GM18498 (cell line): ENCODE measurements around the gene EML6.

Experiments used
- ATAC-seq: cut with Tn5 transposase; IDR thresholded peaks from one replicate; pipeline ENCODE4 v1.9.1; 2021; ENCODE audit warnings: mild to moderate bottlenecking, moderate library complexity; ENCODE audit not compliant: unreplicated experiment

EML6 gene

DNA sequence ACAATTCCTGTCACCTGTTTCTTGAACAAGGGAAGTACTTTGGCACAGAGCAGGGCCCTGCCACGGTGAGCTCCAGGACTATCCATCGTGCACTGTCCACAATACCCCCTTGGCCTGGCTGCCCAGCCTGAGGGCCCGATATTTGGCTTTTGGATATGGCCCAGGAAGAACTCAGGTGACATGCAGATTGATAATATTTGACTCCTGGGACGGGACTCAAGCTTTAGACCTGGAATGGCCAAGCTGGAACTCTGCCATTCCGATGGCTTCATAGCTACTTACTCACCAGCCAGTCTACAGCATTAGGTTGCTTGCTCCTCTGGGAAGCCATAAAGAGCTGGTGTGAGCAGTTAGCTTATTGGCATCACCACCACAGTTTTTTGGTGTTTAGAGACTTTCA lies 26.6 kb downstream of the EML6 start:
- ATAC-seq = no peak

DNA sequence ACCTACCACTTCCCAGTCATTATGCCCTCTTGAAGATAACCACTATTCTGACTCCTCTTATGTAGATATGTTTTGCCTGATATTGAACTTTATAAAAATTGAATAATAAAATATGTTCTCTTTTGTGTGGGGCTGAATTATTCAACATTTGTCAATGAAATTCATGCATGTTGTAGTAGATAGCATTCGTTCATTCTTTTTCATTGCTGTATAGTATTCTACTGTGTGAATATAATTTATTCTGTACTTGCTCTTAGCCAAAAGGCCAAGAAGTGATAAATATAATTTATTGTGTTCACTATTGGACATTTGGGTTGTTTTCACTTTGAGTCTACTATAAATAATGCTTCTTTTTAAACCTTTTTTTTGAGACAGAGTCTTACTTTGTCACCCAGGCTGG lies 29.0 kb downstream of the EML6 start:
- no peak for ATAC-seq

DNA sequence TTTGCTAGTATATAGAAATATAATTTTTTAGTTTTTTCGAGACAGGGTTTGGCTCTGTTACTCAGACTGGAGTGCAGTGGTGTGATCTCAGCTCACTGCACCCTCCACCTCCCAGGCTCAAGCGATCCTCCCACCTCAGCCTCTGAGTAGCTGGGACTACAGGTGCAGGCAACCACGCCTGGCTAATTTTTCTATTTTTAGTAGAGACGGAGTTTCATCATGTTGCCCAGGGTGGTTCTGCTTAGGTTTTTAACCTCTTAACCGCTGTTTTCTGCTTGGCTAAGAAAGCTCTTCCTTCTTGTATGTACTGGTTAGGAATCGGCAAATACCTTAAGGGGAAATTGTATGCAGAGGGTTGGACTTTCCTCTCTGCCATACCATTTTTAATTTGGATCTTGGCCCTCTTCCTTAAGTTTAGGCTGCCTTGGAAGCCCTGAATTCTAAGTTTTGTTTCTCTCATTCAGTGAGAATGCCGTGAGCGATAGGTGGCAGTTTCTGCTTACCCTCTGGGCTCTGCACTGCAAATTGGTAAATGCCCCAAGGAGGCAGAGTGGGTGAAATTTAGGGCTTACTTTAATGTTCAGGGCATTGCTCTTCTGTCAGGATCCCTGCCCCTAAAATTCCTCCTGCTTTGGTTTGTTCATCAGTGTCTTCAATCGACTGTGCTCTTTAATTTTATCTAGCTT lies 32.3 kb downstream of the EML6 start:
- peak; percentile 74 for ATAC-seq

DNA sequence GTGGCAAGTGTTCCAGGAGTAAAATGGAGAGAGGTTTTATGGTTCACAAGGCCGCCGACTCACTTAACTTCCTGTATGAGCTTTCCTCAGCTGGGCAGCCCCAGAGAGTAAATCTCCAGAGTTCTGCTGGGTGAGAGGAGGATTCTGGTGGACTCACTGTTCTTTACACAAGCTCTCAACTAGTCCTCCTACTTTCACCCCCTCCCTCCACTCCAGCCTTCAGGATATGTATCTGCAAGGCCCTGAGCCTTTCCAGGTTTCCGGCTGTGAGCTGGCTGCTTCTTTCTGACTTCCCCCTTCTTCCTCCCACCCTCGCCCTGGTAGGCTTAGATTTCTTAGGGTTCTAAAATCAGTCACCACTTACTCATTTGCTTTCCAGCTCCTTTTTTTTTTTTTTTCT lies 34.0 kb downstream of the EML6 start:
- no peak for ATAC-seq

DNA sequence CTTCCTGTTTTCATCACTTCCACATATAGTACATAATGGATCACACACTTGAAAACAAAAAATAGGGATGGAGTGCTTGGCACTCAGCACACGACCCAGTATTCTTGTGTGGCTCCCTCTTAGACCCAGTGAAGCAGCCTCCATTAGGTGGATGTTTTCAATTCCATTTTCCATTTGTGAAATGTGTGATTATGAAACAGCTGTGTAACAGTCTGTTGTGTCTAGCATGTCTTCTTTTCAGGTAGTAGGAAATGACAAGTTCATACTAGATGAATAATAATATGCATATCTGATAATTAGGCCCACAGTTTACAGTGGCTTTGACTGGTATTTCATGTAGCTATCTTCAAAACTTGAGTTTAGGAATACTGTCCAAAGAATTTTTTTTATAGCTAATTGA lies 35.5 kb downstream of the EML6 start:
- no peak for ATAC-seq

DNA sequence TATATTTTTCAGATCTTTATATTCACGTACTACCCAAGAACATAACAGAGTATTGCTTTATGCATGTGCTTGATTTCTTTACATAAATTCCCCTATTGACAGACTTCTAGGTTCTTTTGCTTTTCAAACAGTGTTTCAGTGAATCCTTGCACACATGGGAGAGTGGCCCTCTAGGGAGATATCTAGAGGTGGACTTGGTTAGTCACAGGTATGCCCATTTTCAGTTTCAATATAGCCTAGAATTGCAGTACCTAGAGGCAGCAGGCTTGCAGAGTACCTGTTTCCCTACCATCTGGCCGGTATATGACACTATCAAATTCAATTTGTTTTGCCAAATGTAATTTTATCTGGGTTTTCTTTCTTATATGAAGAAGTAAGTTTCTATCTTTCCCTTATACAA lies 36.8 kb downstream of the EML6 start:
- ATAC-seq = no peak

DNA sequence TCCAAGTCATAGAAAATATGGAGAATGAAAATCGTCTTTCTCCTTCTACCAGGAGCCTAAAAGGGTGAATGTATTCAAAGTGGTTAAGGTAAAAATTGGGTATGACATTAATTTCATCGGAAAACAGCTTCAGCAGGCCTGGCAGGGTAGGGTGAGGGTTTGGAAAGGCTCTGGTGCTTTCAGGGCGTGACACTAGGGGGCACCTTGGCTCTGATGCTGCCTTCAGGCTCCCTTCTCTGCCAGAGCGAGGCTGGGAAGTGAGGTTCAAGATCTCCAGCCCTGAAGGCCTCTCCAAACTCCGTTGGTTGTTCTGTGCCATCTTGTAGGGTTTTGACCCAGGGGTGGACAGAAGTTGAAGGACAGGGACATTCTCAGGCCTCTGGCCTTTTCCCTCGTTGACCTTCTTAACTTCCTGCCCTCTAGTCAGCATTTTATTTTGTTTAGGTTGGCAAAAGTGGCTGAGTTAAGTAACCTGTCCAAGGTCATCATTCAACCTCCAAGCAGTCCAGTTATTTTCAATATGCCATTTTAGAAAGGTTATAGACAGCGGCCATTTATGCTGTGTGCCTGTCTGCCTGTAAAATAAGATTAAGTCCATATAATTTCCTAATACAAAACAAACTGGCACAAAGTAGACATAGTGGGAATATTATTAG lies 40.3 kb downstream of the EML6 start:
- ATAC-seq = no peak

DNA sequence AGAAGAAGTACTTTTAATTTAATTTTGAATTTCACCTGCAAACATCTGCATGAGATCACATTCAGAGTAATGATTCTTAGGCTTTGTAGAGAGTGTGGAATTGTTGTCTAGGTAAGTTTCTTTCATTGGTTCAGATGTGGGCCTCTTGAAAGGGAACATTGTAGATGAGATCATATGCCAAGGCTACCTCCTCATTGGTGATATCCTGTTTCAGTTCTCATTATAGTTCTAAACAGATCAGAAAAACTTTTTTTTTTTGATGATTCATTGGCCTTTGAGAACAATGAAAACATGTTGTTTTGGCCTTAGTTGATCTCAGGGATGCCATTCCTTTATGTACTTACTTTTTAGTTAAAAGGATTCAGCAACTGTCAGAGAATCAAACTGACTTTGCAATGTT lies 44.5 kb downstream of the EML6 start:
- no peak for ATAC-seq

DNA sequence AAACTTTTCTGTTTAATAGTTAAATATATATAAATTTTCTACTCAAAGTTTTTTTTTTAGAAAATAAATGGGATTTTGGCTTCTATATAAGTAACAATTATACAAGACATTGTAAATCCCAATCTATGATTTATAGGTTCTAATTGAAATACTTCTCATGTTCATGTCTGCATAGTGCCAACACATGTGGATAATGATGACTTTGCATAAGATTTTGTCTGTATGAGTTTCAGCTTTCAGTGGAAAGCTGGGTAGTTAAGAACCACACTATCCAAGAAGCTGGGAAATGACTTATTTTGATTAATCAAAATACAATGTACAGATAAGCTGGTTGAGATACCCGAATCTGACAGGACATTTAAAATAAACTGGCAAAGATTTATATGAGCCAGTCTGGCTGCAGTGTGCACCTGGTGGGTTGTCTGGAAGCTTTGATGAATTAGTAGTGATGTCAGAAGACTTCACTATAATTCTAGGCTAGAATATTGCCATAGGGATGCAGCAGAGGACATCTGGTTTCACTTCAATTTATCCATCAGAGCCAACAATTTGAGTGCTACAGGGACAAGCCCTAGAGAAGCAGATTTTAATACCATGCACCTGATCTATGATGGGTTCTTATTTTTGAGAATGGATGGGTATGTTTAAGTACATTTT lies 45.4 kb downstream of the EML6 start:
- no peak for ATAC-seq

DNA sequence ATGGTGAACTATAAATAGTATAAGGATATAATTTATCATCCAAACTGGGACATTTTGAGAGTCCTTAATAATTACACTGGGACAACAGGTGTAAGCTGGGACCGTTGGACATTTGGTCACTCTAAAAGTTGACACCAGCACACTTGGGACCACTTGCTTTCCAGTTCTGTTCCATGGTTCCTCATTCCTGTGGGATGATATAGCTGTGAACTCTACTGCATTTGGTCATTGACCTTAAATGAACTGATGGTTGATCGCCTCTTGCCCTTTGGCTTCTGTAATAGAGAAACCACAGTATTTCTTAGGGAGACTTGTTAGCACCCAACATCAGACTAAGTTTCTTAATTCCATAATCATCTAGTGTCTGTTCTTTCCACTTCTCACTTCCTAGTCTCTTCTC lies 46.7 kb downstream of the EML6 start:
- ATAC-seq = no peak

DNA sequence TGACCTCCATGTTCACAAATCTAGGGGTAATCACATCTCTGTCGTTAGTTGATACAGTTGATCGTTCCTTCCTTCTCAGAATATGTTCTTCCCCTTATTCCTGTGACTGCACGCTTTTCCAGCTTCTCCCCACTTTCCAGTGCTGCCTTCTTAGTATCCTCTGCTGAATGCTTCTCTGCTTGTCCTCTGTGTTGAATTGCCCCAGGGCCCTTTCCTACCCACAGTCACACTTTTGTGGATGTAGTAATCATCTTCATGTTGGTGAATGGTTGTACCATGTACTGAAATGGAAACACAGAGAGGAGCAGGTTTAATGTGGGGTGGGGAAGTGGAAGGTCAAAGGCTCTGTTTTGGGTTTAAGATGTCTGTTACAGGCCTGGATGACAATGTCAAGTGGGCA lies 47.2 kb downstream of the EML6 start:
- no peak for ATAC-seq

DNA sequence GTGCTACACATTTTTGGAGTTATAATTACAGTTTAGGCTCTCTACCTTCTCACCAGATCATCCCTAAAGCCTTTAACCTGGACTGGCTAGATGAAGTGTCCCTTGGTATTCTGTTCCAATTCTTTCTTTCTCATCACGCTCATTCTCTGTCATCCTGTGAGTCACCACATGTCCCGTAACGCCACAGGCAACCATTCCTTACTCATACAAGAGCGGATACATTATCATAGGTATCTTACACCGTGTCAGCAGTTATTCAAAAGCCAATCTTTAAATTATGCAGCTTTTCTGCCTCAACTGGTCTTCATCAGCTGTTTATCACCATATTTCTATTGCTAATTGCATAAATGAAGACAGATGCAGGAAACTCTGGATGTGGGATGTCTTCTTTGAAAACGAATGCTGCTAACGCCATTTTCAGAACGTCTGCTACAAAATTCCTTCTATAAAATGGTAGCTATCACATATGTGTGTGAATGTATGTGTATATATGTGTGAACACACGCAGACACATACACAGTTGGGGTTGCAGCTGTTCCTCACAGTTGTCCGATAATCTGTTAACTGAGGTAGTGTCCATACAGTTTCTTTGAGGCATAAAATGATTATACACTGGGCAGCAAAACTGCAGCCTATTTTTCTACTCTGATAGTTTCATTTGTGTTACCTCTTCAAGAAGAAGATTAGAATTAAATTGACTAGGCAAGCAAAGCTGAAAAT lies 47.9 kb downstream of the EML6 start:
- no peak for ATAC-seq

DNA sequence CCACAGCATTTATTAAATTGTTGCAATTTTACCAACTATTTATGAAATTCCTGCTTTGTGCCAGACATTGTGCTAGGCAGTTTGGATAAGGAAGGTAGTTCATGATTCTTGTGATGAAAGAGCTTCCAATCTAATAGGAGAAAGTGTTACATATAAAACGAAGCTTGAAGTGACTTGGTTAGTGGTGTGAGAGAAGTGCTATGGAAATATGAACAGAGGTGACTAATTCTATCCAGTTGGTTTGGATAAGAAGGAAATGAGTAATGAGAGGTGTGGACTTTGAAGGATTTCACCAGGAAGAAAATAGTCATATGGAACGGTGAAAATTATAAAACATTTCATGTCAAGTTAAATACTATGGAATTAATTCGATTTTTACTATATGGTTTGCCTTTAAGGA lies 48.6 kb downstream of the EML6 start:
- ATAC-seq = no peak

DNA sequence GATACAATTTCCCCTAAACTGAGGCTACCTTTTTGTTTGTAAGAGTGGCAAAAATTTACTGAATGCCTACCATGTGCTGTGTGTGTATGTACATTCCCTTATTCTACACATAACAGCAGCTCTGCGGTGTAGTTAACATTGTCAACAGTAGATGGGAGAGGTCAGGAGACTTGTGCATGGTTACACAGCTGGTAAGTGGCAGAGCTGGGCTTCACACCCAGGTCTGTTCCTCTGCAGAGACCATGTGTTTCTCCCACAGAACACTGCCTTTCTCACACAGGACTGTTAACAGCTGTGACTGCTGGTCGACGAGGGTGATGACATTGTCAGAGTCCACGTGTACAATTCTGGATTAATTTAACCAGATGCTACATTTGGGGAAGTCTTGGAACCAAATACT lies 49.1 kb downstream of the EML6 start:
- no peak for ATAC-seq

DNA sequence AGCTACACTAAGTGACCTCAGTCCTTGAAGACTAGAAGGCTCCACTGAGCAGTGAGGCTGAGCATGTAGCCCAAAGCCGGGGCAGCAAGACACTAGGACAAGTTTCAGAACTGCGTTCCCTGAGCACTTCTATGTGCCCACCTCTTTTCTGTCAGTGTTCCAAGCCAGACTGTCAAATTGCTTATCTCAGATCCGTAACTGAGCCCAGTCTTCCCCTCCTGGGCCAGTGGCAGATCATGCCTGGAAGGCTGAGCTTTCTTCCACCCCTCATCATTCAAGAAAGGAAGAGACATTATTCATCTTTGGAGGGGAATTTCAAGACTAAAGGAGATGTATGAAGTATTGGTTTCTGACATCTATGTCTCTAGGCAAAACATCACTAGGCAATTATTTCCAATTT lies 49.8 kb downstream of the EML6 start:
- ATAC-seq = no peak

DNA sequence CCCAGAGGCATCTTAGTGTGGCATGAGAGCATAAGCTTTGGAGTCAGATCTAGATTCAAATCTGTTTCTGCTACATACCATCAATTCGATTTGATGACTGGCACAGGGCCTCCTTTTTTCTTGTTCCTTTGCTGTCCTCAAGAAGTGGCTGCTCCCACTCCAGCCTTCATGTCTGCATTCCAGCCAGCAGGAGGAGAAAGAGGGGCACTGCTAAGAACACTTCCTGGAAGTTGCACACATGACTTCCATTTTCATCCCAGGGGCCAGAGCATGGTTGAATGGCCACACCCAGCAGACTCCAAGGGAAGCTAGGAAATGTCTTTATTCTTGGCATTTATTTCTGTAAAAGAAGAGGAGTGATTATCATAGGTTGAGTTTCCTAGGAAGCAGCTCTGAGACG lies 50.4 kb downstream of the EML6 start:
- ATAC-seq = no peak

DNA sequence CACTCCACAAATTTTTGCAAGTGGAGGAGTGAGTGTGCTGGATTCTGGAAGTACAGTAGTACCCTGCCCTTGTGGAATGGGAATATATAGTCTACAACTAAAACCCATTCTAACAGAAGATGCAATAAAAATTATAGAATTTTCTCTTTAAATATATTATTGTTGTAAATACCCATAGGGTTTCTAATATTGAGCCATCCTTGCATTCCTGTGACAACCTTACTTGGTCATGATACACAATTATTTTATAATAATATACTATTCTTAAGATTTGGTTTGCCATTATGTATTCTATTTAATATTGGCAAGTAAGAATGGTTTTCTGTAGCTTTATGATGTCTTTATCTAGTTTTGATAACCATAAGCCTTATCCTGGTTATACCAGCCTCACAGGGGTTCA lies 52.2 kb downstream of the EML6 start:
- no peak for ATAC-seq

DNA sequence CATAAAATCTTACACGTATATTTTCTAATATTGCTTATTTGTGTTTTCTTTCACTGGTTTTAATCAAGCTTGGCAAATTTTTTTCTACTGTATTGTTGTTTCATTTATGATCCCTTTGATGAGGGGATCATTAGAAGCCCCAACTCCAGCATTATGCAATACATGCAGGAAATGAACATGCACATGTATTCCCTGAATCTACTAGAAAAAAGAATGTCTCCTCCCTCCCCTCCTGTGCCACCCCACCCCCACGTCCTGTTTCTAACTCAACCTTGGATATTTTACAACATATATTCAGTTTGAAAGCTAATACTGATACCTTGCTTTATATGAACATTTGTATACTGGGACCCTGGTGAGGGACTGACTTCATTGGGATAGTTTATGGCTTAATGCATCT lies 53.0 kb downstream of the EML6 start:
- ATAC-seq = no peak

DNA sequence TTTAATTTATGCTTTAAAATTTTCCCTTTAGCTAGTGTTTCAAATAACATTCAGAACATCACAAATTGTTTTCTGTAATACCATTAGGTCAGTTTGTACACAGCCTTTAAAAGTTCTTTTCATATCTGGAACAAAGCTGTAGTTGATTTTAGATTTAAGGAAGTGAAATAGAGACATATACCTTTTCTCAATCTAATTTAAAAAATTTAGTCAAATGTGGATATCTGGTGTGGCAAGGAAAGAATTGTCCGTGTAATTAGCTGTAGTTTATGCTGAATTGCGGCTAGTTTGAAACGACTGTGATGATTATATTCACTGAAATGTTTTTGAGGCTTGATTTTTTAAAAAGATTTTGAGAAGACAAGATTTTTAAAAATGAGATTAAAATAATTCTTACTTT lies 59.9 kb downstream of the EML6 start:
- no peak for ATAC-seq

DNA sequence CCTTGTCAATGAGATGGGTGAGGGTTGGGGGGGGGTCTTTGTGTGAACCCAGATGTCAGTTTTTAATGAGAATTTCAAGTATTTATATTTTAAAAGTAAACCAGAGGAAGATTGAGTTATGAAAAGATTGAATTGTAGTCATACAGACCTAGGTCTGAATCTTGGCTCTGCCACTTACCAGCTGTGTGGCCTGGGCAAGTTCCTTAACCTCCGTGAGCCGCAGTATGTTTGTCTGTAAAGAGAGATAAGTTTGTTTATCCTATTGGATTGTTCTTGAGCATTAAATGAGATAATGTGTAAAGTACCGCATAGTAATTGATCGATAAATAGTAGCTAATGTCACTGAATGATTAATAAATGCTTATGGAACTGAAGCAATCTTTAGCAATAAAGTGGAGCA lies 63.8 kb downstream of the EML6 start:
- no peak for ATAC-seq

DNA sequence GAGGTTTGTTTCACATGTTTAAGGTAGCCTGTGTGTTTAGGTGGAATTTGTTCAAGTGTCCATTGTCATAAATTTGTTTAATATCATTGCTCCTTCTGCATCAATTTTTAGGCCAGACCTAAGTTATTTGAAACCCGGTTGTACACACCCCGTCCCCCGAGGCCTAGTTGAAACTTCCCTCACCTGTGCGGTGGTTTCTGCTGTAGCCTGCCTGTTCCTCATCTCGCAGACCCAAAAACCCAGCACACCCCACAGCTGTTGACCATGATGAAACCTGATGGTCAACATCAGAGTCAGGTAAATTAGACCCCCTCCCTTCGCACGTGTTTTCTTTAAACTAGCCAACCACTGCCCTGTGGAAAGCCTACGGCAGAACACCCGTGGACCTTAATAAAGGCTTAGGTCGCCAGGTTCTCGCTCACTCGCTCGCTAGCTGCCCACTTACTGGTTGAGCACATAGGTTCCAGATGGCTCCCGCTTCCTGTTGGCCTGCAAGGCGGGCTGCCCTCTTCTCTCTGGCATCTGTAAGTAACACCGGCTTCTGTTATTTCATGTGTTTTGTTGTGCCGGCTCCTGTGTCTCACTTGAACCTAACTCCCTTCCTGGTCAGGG lies 64.4 kb downstream of the EML6 start:
- ATAC-seq = no peak
